Ectodermal cell (in vitro differentiated cells): Measurements from ENCODE around the gene ITGA3.

Source experiments
- H3K27ac ChIP-seq: 2 replicates; pipeline ENCODE4 v1.7.0; 2013; ENCODE audit warnings: mild to moderate bottlenecking, low read depth, low read length; ENCODE audit not compliant: insufficient read depth, poor library complexity, severe bottlenecking
- H3K27me3 ChIP-seq: 2 replicates; pipeline ENCODE4 v1.7.0; 2013; ENCODE audit warnings: mild to moderate bottlenecking, low read length; ENCODE audit not compliant: insufficient read depth, control insufficient read depth, poor library complexity, severe bottlenecking
- H3K36me3 ChIP-seq: one replicate; pipeline ENCODE4 v1.7.0; 2013; ENCODE audit warnings: low read length; ENCODE audit not compliant: control insufficient read depth, insufficient read depth
- H3K4me1 ChIP-seq: one replicate; pipeline ENCODE4 v1.7.0; 2013; ENCODE audit warnings: low read length; ENCODE audit not compliant: control insufficient read depth, insufficient read depth
- H3K4me3 ChIP-seq: 2 replicates; pipeline ENCODE4 v1.7.0; 2013; ENCODE audit warnings: low read depth, low read length, control low read depth; ENCODE audit not compliant: insufficient read depth
- H3K9me3 ChIP-seq: 2 replicates; pipeline ENCODE4 v1.7.0; 2013; ENCODE audit warnings: mild to moderate bottlenecking, low read length, moderate library complexity; ENCODE audit not compliant: control insufficient read depth
- whole genome bisulfite sequencing, 2 experiments: methylation state at CpG; one replicate each; pipeline ENCODE4 v1.1.7; 2013; ENCODE audit warnings: missing lambda C conversion rate in 2 of 2; 5-methylcytosine and 5-hydroxymethylcytosine counted together

Gene ITGA3

DNA sequence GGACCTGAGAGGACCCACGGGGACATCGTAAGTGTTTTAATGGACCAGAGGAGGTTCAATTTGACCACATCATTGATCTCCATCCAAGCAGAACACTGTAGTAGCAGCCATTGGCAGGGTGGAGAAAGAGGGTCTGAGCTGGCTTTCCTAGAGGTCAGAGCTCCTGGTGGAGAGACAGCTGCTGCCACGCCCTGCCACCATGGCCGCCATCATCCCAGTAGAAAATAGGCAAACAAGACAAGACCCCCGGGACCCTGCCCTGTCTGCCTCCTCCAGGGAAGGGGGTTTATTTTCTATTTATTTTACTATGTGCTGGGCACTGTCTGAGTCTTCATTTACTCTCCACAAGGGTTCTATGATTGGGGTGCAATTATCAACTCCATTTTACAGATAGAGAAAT is 11.4 kb upstream of the ITGA3 start:
- H3K27me3 ChIP-seq, result no peaks in the 10 kb centered on the region
- H3K4me1 ChIP-seq, result peaks cover 6% of the 10 kb centered on the region
- no peaks in the 10 kb centered on the region for H3K9me3 ChIP-seq
- 97 to 98% methylated on average over 5 of the region's 5 CpGs for WGBS, 2 experiments
- no peaks in the 10 kb centered on the region for H3K36me3 ChIP-seq
- H3K27ac ChIP-seq, result no peak overlapping the region
- no peak overlapping the region for H3K4me3 ChIP-seq

DNA sequence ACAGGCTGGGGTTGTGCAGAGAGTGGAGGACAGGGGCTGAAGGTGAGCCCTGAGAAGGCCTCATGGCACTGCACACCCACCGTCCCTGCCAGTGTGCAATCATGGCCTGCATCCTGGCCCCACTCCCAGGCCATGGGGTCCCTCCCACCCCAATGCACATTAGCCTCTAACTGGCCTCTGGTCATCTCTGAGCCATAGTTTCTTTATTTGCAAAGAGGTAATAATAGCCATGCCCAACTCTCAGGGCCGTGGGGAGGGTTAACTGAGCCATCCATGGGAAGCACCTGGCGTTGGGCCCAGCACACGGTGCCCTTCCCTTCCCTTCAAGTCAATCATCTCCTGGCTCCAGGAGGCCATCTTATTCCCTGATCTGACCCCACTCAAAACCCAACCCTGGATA is 10.8 kb upstream of the ITGA3 start:
- no peaks in the 10 kb centered on the region for H3K36me3 ChIP-seq
- no peak overlapping the region for H3K27ac ChIP-seq
- peaks cover 6% of the 10 kb centered on the region for H3K4me1 ChIP-seq
- H3K27me3 ChIP-seq, result no peaks in the 10 kb centered on the region
- 94 to 95% methylated on average over 4 of the region's 4 CpGs for WGBS, 2 experiments
- H3K4me3 ChIP-seq, result no peak overlapping the region
- no peaks in the 10 kb centered on the region for H3K9me3 ChIP-seq

DNA sequence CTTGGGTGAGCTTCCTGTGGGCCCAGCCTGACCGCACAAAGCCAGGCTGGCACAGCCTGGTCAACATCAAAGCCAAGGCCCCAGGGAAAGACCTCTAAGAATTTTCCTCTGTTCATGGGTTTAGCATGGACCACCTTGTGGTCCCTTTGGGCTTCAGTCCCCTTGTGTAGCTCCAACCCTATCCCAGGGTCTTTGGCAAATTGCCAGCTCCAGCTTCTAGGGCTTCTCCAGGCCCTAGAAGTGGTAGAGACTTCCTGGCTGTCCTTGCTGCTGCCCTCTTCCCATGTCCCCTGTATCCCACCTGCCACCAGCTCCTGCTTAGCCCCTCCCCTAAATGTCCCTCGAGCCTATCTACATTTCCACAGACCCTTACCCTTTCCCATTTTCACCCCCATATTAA is 9.7 kb upstream of the ITGA3 start:
- WGBS, 2 experiments, result 86 to 92% methylated on average over 2 of the region's 2 CpGs
- Histone ChIP-seq H3K27me3 (no peaks in the 10 kb centered on the region), H3K27ac (no peak overlapping the region), H3K36me3 (no peaks in the 10 kb centered on the region), H3K4me1 (peaks cover 6% of the 10 kb centered on the region), H3K4me3 (no peak overlapping the region), H3K9me3 (no peaks in the 10 kb centered on the region)

DNA sequence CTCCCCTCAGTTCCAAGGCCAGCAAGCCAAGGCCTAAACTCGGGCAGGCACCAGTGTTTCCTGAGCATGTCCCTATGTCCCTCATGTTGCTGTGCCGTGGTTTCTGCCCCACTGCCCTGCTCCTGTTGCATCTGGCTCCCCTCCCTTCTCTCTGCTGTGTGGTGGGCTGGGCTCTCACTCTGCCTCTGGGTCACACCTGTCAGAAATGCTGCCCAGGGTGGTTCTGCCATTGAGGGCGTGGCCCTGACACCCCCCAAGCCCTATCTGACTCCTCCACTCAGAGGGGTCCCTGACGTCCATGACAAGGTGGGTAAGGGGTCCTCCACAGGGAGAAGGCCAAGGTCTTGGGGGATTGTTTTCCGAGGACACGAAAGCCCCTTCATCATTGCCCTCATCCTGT is 9.2 kb upstream of the ITGA3 start:
- Histone ChIP-seq H3K9me3 (no peaks in the 10 kb centered on the region), H3K27ac (no peak overlapping the region), H3K27me3 (no peaks in the 10 kb centered on the region), H3K36me3 (no peaks in the 10 kb centered on the region), H3K4me3 (no peak overlapping the region), H3K4me1 (peaks cover 6% of the 10 kb centered on the region)
- 88 to 92% methylated on average over 6 of the region's 6 CpGs for WGBS, 2 experiments

DNA sequence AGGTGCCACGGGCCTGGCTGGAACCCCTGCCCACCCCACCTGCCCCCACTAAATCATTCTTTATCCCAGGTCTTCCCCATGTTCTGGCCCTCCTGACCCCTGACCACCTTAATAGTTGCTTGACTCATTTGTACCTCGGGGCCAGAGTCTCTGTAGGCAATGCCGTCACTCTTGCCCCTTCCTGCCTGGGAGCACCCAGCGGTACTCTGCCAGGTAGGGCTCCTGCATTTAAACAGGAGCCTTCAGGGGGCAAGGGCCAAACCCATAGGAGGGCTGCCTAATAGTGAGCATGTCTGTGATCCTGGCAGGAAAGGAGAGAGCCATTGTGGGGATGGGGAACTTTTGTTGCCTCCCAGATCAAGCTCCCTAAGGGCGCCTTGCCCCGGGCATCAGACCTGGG is 8.8 kb upstream of the ITGA3 start:
- Histone ChIP-seq H3K27me3 (no peaks in the 10 kb centered on the region), H3K4me3 (no peak overlapping the region), H3K36me3 (no peaks in the 10 kb centered on the region), H3K27ac (no peak overlapping the region), H3K4me1 (peaks cover 6% of the 10 kb centered on the region), H3K9me3 (no peaks in the 10 kb centered on the region)
- WGBS, 2 experiments, result 89 to 90% methylated on average over 6 of the region's 6 CpGs

DNA sequence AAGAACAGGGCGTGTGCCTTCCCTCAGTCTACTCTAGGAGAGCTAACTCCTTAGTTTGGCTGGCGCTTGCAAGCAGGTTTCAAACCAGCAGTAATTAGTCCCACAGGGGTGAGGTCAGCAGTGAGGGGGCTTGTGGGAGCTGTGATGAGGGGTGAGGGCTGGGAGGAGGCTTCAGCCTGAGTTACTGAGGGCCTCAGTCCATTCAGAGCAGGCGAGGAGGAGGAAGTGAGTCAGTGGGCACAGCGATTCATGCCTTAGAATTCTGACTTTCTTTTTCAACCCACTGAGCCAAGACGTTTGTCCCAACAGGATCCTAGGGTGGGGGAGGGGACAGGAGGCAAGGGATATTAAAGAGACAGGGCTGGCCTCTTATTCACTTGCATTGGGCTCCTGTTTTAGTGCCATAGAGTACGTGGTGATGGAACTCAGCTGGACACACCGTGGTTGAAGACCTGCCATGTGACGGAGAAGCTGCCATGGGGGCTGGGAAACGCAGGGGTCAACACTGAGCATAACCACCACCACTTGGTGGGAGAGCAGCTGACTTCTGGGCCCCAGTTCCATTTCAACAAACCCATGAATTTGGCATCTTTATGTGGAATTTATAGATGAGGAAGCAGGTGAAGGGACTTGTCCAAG is 8.3 kb upstream of the ITGA3 start:
- H3K4me3 ChIP-seq, result no peak overlapping the region
- peaks cover 6% of the 10 kb centered on the region for H3K4me1 ChIP-seq
- H3K9me3 ChIP-seq, result no peaks in the 10 kb centered on the region
- no peak overlapping the region for H3K27ac ChIP-seq
- H3K27me3 ChIP-seq, result no peaks in the 10 kb centered on the region
- 63 to 67% methylated on average over 9 of the region's 9 CpGs for WGBS, 2 experiments
- no peaks in the 10 kb centered on the region for H3K36me3 ChIP-seq

DNA sequence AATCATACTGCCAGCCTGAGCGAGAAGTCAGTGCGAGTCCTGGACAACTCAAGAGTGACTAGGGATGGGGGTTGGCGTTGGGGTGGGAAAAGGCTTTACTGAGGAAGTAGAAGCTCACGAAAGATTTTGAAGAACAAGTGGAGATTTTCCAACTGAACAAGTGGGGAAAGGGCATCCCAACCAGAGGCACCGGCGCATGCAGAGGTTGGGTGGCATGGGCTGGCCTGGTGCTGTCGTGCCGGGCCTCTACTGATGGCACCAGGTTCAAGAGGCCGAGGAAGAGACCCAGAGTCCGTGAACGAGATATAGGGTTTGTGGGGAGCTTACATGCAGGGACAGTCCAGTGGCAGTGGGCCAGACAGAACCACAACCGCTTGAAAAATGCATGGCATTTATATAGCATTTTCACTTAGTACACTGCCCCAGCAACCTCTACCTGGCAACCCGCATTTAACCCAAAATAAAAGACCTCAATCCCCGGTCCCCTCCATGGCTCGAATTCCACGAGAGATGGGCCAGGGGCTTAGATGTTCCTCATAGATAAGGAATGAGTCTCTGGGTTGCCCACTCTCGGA is 7.7 kb upstream of the ITGA3 start:
- no peak overlapping the region for H3K4me3 ChIP-seq
- peaks cover 12% of the 10 kb centered on the region for H3K4me1 ChIP-seq
- WGBS, 2 experiments, result 93 to 96% methylated on average over 17 of the region's 17 CpGs
- H3K27ac ChIP-seq, result no peak overlapping the region
- H3K9me3 ChIP-seq, result no peaks in the 10 kb centered on the region
- H3K27me3 ChIP-seq, result peaks cover 3% of the 10 kb centered on the region
- H3K36me3 ChIP-seq, result no peaks in the 10 kb centered on the region

DNA sequence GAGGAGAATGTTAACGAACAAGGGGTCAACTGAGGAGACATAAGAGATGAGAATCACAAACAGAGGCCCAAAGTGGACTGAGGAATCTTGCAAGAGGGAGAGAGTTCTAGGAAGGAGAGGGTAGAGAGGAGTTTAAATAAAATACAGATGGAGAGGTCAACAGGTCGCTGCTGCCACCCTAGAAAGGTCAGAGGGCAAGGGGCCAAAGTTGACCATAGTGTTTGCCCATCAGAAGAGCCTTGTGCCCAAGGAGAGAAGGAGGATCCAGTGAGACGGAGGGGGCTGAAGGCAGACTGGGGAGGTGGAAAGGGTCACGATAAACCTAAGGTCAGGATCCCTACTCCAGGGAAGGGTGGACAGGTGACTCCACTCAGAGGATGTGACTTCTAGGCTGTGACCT is 6.9 kb upstream of the ITGA3 start:
- H3K27me3 ChIP-seq, result peaks cover 8% of the 10 kb centered on the region
- peaks cover 14% of the 10 kb centered on the region for H3K4me1 ChIP-seq
- H3K4me3 ChIP-seq, result no peak overlapping the region
- 93 to 94% methylated on average over 4 of the region's 4 CpGs for WGBS, 2 experiments
- H3K9me3 ChIP-seq, result no peaks in the 10 kb centered on the region
- no peak overlapping the region for H3K27ac ChIP-seq
- H3K36me3 ChIP-seq, result no peaks in the 10 kb centered on the region

DNA sequence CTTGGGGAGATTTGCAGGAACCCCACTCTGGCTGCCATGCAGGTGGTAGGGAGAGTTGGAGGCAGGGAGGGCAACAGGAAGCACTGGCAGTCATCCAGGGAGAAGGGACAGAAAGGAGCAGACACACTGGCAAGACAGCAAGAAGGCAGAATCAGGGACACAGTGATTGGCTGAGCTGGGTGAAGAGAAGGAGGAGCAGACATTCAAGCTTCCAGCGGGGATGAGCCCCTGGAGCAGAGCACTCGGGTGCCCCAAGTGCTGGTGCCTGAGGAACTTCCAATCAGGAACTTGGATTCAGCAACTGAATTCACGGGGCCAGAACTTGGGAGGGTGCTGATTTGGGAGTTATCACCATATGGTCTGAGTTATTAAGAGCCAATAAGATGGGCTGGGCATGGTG is 6.3 kb upstream of the ITGA3 start:
- Histone ChIP-seq H3K4me1 (peaks cover 14% of the 10 kb centered on the region), H3K4me3 (no peak overlapping the region), H3K9me3 (no peaks in the 10 kb centered on the region), H3K36me3 (no peaks in the 10 kb centered on the region), H3K27ac (no peak overlapping the region), H3K27me3 (peaks cover 14% of the 10 kb centered on the region)
- 81 to 82% methylated on average over 3 of the region's 3 CpGs for WGBS, 2 experiments

DNA sequence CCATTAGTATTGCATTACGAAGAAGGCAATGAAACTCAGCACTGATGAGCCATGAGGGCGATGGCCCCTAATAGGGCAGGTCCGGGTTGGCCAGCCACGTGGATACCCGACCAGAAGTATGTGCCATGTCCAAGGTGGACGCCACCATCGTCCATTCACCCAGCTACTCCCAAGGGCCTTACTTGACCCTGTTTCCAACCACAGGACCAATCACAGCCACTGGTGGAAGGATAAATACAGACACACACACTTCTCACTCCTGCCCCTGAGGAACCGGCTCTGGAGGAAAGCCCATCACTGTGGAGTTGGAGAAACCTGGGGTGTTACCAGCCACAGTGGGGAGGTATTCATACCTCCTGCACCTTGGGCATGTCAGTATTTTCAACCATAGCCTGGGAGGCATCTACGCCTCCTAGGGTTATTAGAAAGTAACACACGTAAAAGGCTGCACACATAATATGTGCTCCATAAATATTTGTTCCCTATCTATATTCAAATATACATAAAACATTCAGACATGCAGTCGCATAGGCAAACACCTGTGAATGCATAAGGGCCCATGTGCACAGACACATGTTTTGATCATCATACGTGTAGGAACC is 5.4 kb upstream of the ITGA3 start:
- H3K27ac ChIP-seq, result no peak overlapping the region
- H3K27me3 ChIP-seq, result peaks cover 23% of the 10 kb centered on the region
- WGBS, 2 experiments, result 92 to 93% methylated on average over 12 of the region's 12 CpGs
- peaks cover 17% of the 10 kb centered on the region for H3K4me1 ChIP-seq
- no peaks in the 10 kb centered on the region for H3K36me3 ChIP-seq
- H3K9me3 ChIP-seq, result no peaks in the 10 kb centered on the region
- no peak overlapping the region for H3K4me3 ChIP-seq
